ENCODE results near the gene MPHOSPH10.

- TF ChIP-seq TAF1 (IDR thresholded peaks at IDR 0.05; ENCODE audit: low read depth) (no peak), EP300 (IDR thresholded peaks at IDR 0.05; ENCODE audit: borderline replicate concordance) (no peak), YY1 (IDR thresholded peaks at IDR 0.05; ENCODE audit: low read depth) (no peak), CEBPB (IDR thresholded peaks at IDR 0.05) (no peak), TEAD4 (IDR thresholded peaks at IDR 0.05) (no peak), EGR1 (IDR thresholded peaks at IDR 0.05) (no peak), CREB1 (IDR thresholded peaks at IDR 0.05; ENCODE audit: low read depth) (no peak), FOXM1 (IDR thresholded peaks at IDR 0.05; ENCODE audit: borderline replicate concordance, low read depth) (no peak), MAX (IDR thresholded peaks at IDR 0.05) (no peak), RAD21 (IDR thresholded peaks at IDR 0.05; ENCODE audit: low read depth) (no peak), ZBTB7A (IDR thresholded peaks at IDR 0.05; ENCODE audit: low read depth) (no peak), USF1 (IDR thresholded peaks at IDR 0.05) (no peak), NFIC (IDR thresholded peaks at IDR 0.05) (no peak)
- TF ChIP-seq, protein P1, sequence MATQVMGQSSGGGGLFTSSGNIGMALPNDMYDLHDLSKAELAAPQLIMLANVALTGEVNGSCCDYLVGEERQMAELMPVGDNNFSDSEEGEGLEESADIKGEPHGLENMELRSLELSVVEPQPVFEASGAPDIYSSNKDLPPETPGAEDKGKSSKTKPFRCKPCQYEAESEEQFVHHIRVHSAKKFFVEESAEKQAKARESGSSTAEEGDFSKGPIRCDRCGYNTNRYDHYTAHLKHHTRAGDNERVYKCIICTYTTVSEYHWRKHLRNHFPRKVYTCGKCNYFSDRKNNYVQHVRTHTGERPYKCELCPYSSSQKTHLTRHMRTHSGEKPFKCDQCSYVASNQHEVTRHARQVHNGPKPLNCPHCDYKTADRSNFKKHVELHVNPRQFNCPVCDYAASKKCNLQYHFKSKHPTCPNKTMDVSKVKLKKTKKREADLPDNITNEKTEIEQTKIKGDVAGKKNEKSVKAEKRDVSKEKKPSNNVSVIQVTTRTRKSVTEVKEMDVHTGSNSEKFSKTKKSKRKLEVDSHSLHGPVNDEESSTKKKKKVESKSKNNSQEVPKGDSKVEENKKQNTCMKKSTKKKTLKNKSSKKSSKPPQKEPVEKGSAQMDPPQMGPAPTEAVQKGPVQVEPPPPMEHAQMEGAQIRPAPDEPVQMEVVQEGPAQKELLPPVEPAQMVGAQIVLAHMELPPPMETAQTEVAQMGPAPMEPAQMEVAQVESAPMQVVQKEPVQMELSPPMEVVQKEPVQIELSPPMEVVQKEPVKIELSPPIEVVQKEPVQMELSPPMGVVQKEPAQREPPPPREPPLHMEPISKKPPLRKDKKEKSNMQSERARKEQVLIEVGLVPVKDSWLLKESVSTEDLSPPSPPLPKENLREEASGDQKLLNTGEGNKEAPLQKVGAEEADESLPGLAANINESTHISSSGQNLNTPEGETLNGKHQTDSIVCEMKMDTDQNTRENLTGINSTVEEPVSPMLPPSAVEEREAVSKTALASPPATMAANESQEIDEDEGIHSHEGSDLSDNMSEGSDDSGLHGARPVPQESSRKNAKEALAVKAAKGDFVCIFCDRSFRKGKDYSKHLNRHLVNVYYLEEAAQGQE (IDR thresholded peaks at IDR 0.05; ENCODE audit: low read depth) = no peak
These were observed 3.2 kb downstream of the MPHOSPH10 start for GRCh38 chr2:71133603-71134002.

All from Ishikawa (cell line).